Retinal pigment epithelial cell (primary cell): ENCODE measurements around the gene PKIG.

Experiments used
- DNase-seq: peaks from one replicate; pipeline ENCODE4 v3.0.0-alpha.2; 2010; ENCODE audit warnings: low read depth
- H3K4me3 ChIP-seq: 2 replicates; pipeline ENCODE4 v1.5.1; 2011; ENCODE audit warnings: mild to moderate bottlenecking, low read length, control low read depth, moderate library complexity
- CTCF ChIP-seq: conservative IDR thresholded peaks from 2 replicates; pipeline ENCODE4 v1.5.1; 2011; ENCODE audit warnings: low read depth, low read length, control low read depth, inconsistent platforms

Gene PKIG

DNA sequence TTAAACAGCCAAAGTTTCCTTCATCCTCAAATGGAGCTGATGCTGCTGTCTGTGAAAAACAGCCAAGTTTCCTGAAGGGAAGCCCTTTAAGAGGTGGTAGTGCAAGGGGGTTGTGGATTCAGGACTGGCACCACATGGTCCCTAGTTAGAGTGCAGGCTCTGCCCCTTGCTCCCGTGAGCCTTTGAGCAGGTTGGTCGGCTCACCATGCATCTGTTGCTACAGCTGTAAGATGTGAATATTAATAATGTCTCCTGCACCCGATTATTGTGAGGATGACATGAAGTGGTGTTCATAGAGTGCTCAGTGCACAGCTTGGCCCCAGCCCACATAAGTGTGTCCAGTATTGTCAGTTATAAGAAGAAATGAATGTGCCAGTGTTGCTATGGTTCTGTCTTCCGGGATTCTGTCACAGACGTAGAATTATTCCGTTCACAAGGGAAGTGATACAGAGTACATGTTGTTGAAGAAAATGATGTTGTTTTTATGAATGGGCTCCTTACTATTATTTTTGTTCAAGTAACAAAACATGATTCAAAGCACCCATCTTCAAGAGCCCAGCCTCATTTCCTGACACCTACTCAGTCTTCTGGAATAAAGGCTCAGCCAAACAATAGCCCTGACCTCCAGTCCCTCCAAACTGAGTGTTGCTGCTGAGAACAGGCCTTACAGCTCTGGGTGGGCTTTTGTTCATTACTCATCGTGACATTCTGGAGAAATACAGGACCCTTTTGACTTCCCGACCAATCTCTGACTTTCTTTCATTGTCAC lies 2.9 kb upstream of the PKIG start:
- no peak for DNase-seq
- no peak for TF ChIP-seq CTCF
- H3K4me3 ChIP-seq: no peak overlapping the region

GRCh38 chr20:44580581-44581268 lies 1.7 kb upstream of the PKIG start:
- no peak for TF ChIP-seq CTCF
- no peak for DNase-seq
- no peak overlapping the region for H3K4me3 ChIP-seq

- no peak for TF ChIP-seq CTCF
- DNase-seq: no peak
- no peak overlapping the region for H3K4me3 ChIP-seq
Observed at GRCh38 chr20:44581515-44581914, 864 bp upstream of the PKIG start.

DNA sequence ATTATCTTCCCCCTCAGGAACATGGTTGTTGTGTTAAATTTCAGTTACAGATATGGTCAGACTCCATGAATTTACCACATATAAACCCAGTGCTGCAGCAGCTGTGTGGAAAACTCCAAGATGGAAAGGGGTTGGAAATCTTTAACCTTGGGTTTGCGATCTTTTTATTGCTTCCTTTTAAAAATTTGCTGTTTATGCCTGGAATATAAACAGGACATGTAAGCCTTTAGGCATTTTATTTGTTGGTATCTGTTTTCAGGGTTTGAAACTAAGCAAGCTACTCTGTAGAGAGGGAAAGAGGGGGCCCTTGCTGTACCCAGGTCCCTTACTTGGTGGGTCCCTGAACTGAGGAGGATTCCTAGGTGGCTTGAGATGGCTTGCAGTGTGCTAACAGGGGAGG lies 778 bp downstream of the PKIG start:
- H3K4me3 ChIP-seq: peak overlapping the region; percentile 17
- DNase-seq: no peak
- TF ChIP-seq CTCF: no peak

DNA sequence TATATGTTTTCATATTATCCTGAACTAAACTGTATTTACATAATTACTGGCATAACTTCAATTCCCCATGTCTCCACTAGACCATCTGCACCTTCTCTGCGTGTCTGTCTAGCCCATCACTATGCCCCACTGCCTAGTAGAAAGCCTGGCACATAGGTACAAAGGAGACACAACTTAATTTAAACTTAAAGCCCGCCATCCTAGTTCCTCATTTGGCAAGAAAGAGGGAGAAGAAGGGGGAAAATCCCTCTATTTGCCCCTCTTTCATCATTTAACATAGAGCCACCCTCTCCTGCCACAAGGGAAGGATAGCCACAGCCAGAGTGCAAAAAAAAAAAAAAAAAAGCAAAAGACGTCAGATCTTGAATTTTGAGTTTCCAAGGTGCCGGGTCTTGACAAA lies 1.8 kb downstream of the PKIG start:
- no peak for TF ChIP-seq CTCF
- no peak for DNase-seq
- no peak overlapping the region for H3K4me3 ChIP-seq

DNA sequence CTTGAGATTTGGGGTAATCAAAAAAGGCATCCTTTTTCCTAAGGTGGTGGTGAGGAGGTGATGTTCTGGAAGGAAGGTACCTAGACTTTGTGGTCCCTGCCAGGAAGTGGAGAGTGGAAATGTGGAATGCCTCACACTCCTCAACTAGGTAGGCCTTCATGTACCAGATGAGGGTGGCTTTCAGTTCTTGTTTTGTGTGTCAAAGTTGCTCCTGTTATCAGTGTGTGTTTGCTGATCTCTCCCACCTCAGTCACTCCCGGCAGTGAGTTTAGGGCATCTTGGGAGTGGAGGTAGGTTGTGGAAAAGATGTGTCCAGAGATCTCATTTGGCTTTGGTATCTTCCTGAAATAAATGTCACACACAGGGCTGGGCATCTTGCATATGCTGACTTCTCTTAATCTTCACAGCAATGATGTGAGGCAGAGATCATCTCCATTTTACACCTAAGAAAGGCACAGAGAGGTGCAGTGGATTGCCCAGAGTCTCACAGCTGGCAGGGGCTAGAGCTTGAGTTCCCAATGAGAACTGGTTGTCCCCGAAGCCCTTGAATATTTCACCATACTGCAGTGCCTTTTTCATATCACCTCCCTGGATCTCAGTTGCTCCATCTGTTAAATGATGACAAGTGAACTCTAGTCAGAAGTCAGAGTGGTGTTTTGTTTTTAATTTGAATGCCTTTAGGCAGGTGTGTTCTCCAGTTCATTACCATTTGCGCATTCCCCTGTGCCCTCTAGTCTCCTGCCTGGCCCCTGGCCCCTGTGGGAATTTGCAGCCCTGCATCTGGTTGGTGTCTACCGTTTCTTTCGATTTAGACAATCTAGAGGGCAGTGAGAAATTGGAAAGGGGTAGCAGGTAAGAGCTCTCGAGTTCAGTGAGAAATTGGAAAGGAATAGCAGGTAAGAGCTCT lies 2.9 kb downstream of the PKIG start:
- DNase-seq: no peak
- H3K4me3 ChIP-seq: no peak overlapping the region
- no peak for TF ChIP-seq CTCF
